H1 (cell line): Measurements from ENCODE around the gene USP49. TPM values are rescaled to one million over a fixed set of nuclear protein-coding genes. Genes with fewer than 3 reads are reported as not detected.

Experiments used
- CTCF ChIA-PET: fragments of 300-600 bp; sonication (Branson Sonifier 250); formaldehyde crosslinking; loops from one replicate; lab custom pipeline; 2021; ENCODE audit not compliant: partially characterized antibody; lab: Charles Lee
- POLR2A ChIA-PET: fragments of 300-600 bp; sonication (Branson Sonifier 250); formaldehyde crosslinking; loops from one replicate; lab custom pipeline; 2021; ENCODE audit warnings: inconsistent platforms; ENCODE audit not compliant: partially characterized antibody; lab: Charles Lee
- DNase-seq, 2 experiments: peaks; one replicate each; pipeline versions ENCODE4 v3.0.0 to v3.0.0-alpha.2; 2010 to 2022; ENCODE audit warnings: low spot score in 2 of 2, low read depth in 1 of 2, mixed read lengths in 1 of 2
- FAIRE-seq: peaks from 2 replicates; lab custom pipeline; 2011; peaks lifted over from hg19 to GRCh38; lab: Jason Lieb, UNC
- H2AFZ ChIP-seq: 2 replicates; pipeline ENCODE4 v1.8.1; 2012; ENCODE audit warnings: low read length, inconsistent platforms
- H2AK5ac ChIP-seq: 2 replicates; pipeline ENCODE4 v1.6.1; 2013; ENCODE audit warnings: low read depth, low read length
- H2BK120ac ChIP-seq: replicated peaks from 2 replicates; pipeline ENCODE3; 2013; ENCODE audit warnings: low read depth, low read length, inconsistent platforms
- H2BK12ac ChIP-seq: 2 replicates; pipeline ENCODE4 v1.6.1; 2013; ENCODE audit warnings: low read depth, low read length
- H2BK15ac ChIP-seq: 2 replicates; pipeline ENCODE4 v1.6.1; 2013; ENCODE audit warnings: low read length
- H2BK20ac ChIP-seq: 2 replicates; pipeline ENCODE4 v1.6.1; 2013; ENCODE audit warnings: low read length
- H2BK5ac ChIP-seq: 2 replicates; pipeline ENCODE4 v1.6.1; 2013; ENCODE audit warnings: low read depth, low read length
- H3K14ac ChIP-seq: 2 replicates; pipeline ENCODE4 v1.6.1; 2013; ENCODE audit warnings: inconsistent platforms; ENCODE audit not compliant: insufficient read length
- H3K18ac ChIP-seq: 2 replicates; pipeline ENCODE4 v1.6.1; 2013; ENCODE audit warnings: low read length; ENCODE audit errors: extremely low read depth
- H3K23ac ChIP-seq: 2 replicates; pipeline ENCODE4 v1.6.1; 2013; ENCODE audit warnings: inconsistent platforms; ENCODE audit not compliant: insufficient read length
- H3K23me2 ChIP-seq: 2 replicates; pipeline ENCODE4 v1.6.1; 2013; ENCODE audit warnings: low read depth, low read length
- H3K27ac ChIP-seq: 2 replicates; pipeline ENCODE4 v1.6.1; 2011; ENCODE audit warnings: low read depth, low read length, inconsistent platforms
- H3K27me3 ChIP-seq, 4 experiments: replicated peaks in 1 of 4; 1 replicate in 1 of 4; 2 replicates in 3 of 4; pipeline versions ENCODE4 v1.6.1 to v1.8.1; 2011 to 2013; ENCODE audit warnings: low read length in 3 of 4, mild to moderate bottlenecking in 3 of 4, inconsistent platforms in 2 of 4, mixed read lengths in 2 of 4, moderate library complexity in 1 of 4; ENCODE audit not compliant: control insufficient read depth in 3 of 4, insufficient read depth in 3 of 4; ENCODE audit errors: extremely low read depth in 1 of 4
- H3K36me3 ChIP-seq, 4 experiments: 2 replicates each; pipeline versions ENCODE4 v1.6.1 to v1.8.1; 2011 to 2013; ENCODE audit warnings: mild to moderate bottlenecking in 4 of 4, low read length in 3 of 4, moderate library complexity in 2 of 4, control low read depth in 1 of 4, inconsistent platforms in 1 of 4; ENCODE audit not compliant: insufficient read depth in 4 of 4, control insufficient read depth in 2 of 4
- H3K4ac ChIP-seq: replicated peaks from 2 replicates; pipeline ENCODE3; 2013; ENCODE audit warnings: low read length, low read depth, mixed read lengths, inconsistent platforms; ENCODE audit not compliant: insufficient read length
- H3K4me1 ChIP-seq, 4 experiments: replicated peaks in 1 of 4; 1 replicate in 1 of 4; 2 replicates in 3 of 4; pipeline versions ENCODE4 v1.6.1 to v1.8.1; 2011 to 2013; ENCODE audit warnings: low read length in 3 of 4, inconsistent platforms in 2 of 4, mixed read lengths in 1 of 4; ENCODE audit not compliant: insufficient read depth in 4 of 4, control insufficient read depth in 3 of 4
- H3K4me2 ChIP-seq, 2 experiments: 2 replicates each; pipeline versions ENCODE4 v1.6.1 to v1.8.1; 2011 to 2013; ENCODE audit warnings: low read depth in 2 of 2, low read length in 2 of 2, control low read depth in 1 of 2, inconsistent platforms in 1 of 2, mild to moderate bottlenecking in 1 of 2; ENCODE audit not compliant: insufficient read depth in 1 of 2
- H3K4me3 ChIP-seq, 4 experiments: fragments of 200-600, 300-600 bp in 1 of 4; sonication (generic), shearing (Covaris generic), sonication (Bioruptor Twin) in 1 of 4; 2 replicates each; pipeline versions ENCODE4 v1.5.1 to v1.8.1; 2011 to 2016; ENCODE audit warnings: low read length in 4 of 4, low read depth in 3 of 4, control low read depth in 2 of 4, inconsistent platforms in 2 of 4, mild to moderate bottlenecking in 2 of 4, mixed read lengths in 1 of 4, moderate library complexity in 1 of 4; ENCODE audit not compliant: insufficient read depth in 2 of 4; ENCODE audit errors: extremely low read depth in 1 of 4
- H3K56ac ChIP-seq: replicated peaks from 2 replicates; pipeline ENCODE3; 2013; ENCODE audit warnings: low read depth, mild to moderate bottlenecking, mixed read lengths, low read length, inconsistent platforms; ENCODE audit not compliant: insufficient read length
- H3K79me1 ChIP-seq: 2 replicates; pipeline ENCODE4 v1.6.1; 2013; ENCODE audit warnings: low read depth, low read length, control low read depth
- H3K79me2 ChIP-seq, 2 experiments: 2 replicates each; pipeline versions ENCODE4 v1.6.1 to v1.8.1; 2012 to 2013; ENCODE audit warnings: low read length in 2 of 2, mild to moderate bottlenecking in 2 of 2, inconsistent platforms in 1 of 2; ENCODE audit not compliant: insufficient read depth in 2 of 2, control insufficient read depth in 1 of 2
- H3K9ac ChIP-seq, 4 experiments: replicated peaks in 1 of 4; 1 replicate in 1 of 4; 2 replicates in 3 of 4; pipeline versions ENCODE4 v1.6.1 to v1.8.1; 2011 to 2013; ENCODE audit warnings: low read depth in 3 of 4, low read length in 3 of 4, control low read depth in 2 of 4, mild to moderate bottlenecking in 2 of 4, moderate library complexity in 2 of 4, inconsistent platforms in 1 of 4; ENCODE audit errors: extremely low read depth in 1 of 4
- H3K9me3 ChIP-seq, 2 experiments: 2 replicates each; pipeline versions ENCODE4 v1.6.1 to v1.8.1; 2012 to 2013; ENCODE audit warnings: mild to moderate bottlenecking in 2 of 2, moderate library complexity in 2 of 2, control low read depth in 1 of 2, inconsistent platforms in 1 of 2, low read depth in 1 of 2, low read length in 1 of 2, mixed read lengths in 1 of 2; ENCODE audit not compliant: insufficient read depth in 2 of 2
- H4K20me1 ChIP-seq, 2 experiments: replicated peaks in 1 of 2; 2 replicates each; pipeline versions ENCODE3 to v1.8.1; 2011 to 2013; ENCODE audit warnings: inconsistent platforms in 2 of 2, low read length in 2 of 2, mild to moderate bottlenecking in 1 of 2; ENCODE audit not compliant: insufficient read depth in 2 of 2, control insufficient read depth in 1 of 2
- H4K5ac ChIP-seq: 2 replicates; pipeline ENCODE4 v1.6.1; 2013; ENCODE audit warnings: low read length, low read depth, mixed read lengths, inconsistent platforms; ENCODE audit not compliant: insufficient read length
- H4K8ac ChIP-seq: 2 replicates; pipeline ENCODE4 v1.8.0; 2013; ENCODE audit warnings: mild to moderate bottlenecking, moderate library complexity, low read length, inconsistent platforms; ENCODE audit not compliant: insufficient read depth; ENCODE audit errors: extremely low read depth
- H4K91ac ChIP-seq: replicated peaks from 2 replicates; pipeline ENCODE3; 2013; ENCODE audit warnings: low read length, mixed read lengths, inconsistent platforms; ENCODE audit not compliant: insufficient read length
- BRCA1 ChIP-seq: IDR thresholded peaks from 2 replicates; pipeline ENCODE4 v1.6.1; 2012; ENCODE audit warnings: low read depth, low read length, improper control_type of control experiment
- FOSL1 ChIP-seq: IDR thresholded peaks from 2 replicates; pipeline ENCODE4 v1.6.1; 2011; ENCODE audit warnings: mild to moderate bottlenecking, low read depth, low read length, moderate library complexity; ENCODE audit not compliant: insufficient read depth
- KDM5A ChIP-seq: fragments of 200-600 bp; IDR thresholded peaks from 2 replicates; pipeline ENCODE4 v1.7.1; 2012; ENCODE audit warnings: mild to moderate bottlenecking, low read length, inconsistent platforms, mixed read lengths
- NRF1 ChIP-seq: IDR thresholded peaks from 2 replicates; pipeline ENCODE4 v1.6.1; 2011; ENCODE audit warnings: mild to moderate bottlenecking, low read depth, low read length, improper control_type of control experiment
- SP1 ChIP-seq: IDR thresholded peaks from 2 replicates; pipeline ENCODE4 v1.6.1; 2011; ENCODE audit warnings: low read depth, low read length
- TAF7 ChIP-seq: optimal IDR thresholded peaks from 2 replicates; pipeline ENCODE3; 2011; ENCODE audit warnings: low read depth, mild to moderate bottlenecking, inconsistent platforms, low read length, moderate library complexity, borderline replicate concordance
- WGBS, 2 experiments: shearing (Covaris generic) in 1 of 2; methylation state at CpG; one replicate each; pipeline versions ENCODE4 v1.1.6 to v1.1.7; 2013 to 2015; ENCODE audit warnings: low lambda C conversion rate in 2 of 2, mixed read lengths in 2 of 2, inconsistent platforms in 1 of 2, low coverage in 1 of 2, missing lambda C conversion rate in 1 of 2; ENCODE audit not compliant: insufficient replicate concordance in 2 of 2, insufficient coverage in 1 of 2, insufficient read length in 1 of 2; ENCODE audit errors: extremely low coverage in 1 of 2, missing lambda C conversion rate in 1 of 2; 5-methylcytosine and 5-hydroxymethylcytosine counted together
- polyA plus RNA-seq, 7 experiments: library from polyadenylated mRNA; depleted of rRNA in 3 of 7; stranded (reverse) in 5 of 7; unstranded in 2 of 7; fragments of >200 nt in 5 of 7; fragments of 200-250 nt in 2 of 7; gene quantifications; 1 replicate in 5 of 7; 2 replicates in 1 of 7; 4 replicates in 1 of 7; pipeline versions ENCODE4 v1.2.1 to v1.2.3, GENCODE V29; 2011 to 2013; ENCODE audit warnings: missing spikeins in 2 of 7, mixed read lengths in 2 of 7
- total RNA-seq: library from RNA; stranded (reverse); fragmentation: NEBNext Ultra II Directional; extraction: Animal tissue kit (Norgen Biotek cat#: 25700); gene quantifications from 2 replicates; pipeline ENCODE4 v1.2.1, GENCODE V29; 2021
- TF ChIP-seq, protein P1 (sequence below): IDR thresholded peaks from 2 replicates; pipeline ENCODE4 v1.6.1; 2012; ENCODE audit warnings: inconsistent platforms
- TF ChIP-seq, protein P2 (sequence below): IDR thresholded peaks from 2 replicates; pipeline ENCODE4 v1.6.1; 2011; ENCODE audit warnings: low read depth, mild to moderate bottlenecking, low read length; ENCODE audit not compliant: insufficient read depth

Gene USP49
- total and polyA plus RNA-seq, 2 of the 8 experiments (the other 6 are each of a cell fraction or from before 2014, with no cell fraction given): 6.9 to 24.4 TPM

DNA sequence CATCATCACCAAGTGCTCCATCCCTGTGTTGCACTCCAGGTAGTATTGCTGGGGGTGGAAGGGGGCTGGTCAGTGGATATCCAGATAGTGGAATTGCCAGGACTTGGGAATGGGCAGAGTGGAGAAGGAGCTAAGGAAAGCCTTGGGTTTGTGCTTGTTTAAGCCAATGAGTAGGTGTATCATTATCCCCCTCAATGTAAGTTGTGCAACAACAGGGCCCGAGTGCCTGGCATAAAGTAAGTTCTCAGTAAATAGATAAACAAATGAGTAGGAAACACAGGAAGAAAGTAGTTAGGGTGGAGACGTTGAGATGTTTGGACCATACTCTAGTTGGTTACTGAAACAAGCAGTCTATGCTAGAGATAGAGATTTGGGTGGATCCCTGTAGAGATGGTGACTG lies 36.6 kb upstream of the USP49 start:
- POLR2A ChIA-PET: interaction anchor here (1.1 to 16.6 kb wide), 4 partner anchors 5 to 114 kb away, joined by 3 to 235 read pairs (median 196); partner anchors contain the start of genes BYSL, CCND3, MED20 and TAF8
- Histone ChIP-seq H4K8ac (no peak overlapping the region), H3K27ac (no peak overlapping the region), H3K36me3 (peaks cover 56 to 85% (median 75%) of the 10 kb centered on the region in 4 experiments), H4K20me1 (peaks cover 2 to 14% of the 10 kb centered on the region in 2 experiments), H3K18ac (no peak overlapping the region), H3K4me2 (no peak overlapping the region), H3K9me3 (no peaks in the 10 kb centered on the region), H2BK15ac (no peak overlapping the region), H3K14ac (no peak overlapping the region), H3K27me3 (no peaks in the 10 kb centered on the region), H2BK120ac (no peak overlapping the region), H3K23me2 (no peaks in the 10 kb centered on the region), H3K4ac (no peak overlapping the region), H2AFZ (no peak overlapping the region), H4K91ac (no peak overlapping the region), H2AK5ac (no peak overlapping the region), H2BK20ac (no peak overlapping the region), H3K4me3 (no peak overlapping the region), H2BK5ac (no peak overlapping the region), H3K56ac (no peak overlapping the region), H3K4me1 (peaks cover 0 to 3% (median 0%) of the 10 kb centered on the region in 4 experiments; a peak in 2 of 7 replicates), H2BK12ac (no peak overlapping the region), H3K9ac (no peak overlapping the region), H4K5ac (no peak overlapping the region), H3K79me1 (peaks cover 3% of the 10 kb centered on the region), H3K79me2 (peaks cover 0 to 2% of the 10 kb centered on the region in 2 experiments; a peak in 1 of 4 replicates), H3K23ac (no peak overlapping the region)
- FAIRE-seq (no peak), DNase-seq (no peak)
- TF ChIP-seq SP1 (no peak), NRF1 (no peak), BRCA1 (no peak), TAF7 (no peak), KDM5A (no peak), FOSL1 (no peak)
- TF ChIP-seq, protein P1, sequence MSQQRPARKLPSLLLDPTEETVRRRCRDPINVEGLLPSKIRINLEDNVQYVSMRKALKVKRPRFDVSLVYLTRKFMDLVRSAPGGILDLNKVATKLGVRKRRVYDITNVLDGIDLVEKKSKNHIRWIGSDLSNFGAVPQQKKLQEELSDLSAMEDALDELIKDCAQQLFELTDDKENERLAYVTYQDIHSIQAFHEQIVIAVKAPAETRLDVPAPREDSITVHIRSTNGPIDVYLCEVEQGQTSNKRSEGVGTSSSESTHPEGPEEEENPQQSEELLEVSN: no peak
- TF ChIP-seq, protein P2, sequence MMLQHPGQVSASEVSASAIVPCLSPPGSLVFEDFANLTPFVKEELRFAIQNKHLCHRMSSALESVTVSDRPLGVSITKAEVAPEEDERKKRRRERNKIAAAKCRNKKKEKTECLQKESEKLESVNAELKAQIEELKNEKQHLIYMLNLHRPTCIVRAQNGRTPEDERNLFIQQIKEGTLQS: no peak
- 90% methylated on average over 2 of the region's 2 CpGs; no CpG with 5 or more reads in 1 of the 2 experiments for WGBS, 2 experiments
- CTCF ChIA-PET: interaction anchor here (4.1 to 13.7 kb wide), 2 partner anchors 10 to 112 kb away, joined by 27 to 219 read pairs; partner anchors contain the start of genes BYSL and MED20
